Adrenal gland (tissue), 12 donors: ENCODE data around the gene TCN2. TPM values are rescaled to one million over a fixed set of nuclear protein-coding genes. Genes with fewer than 3 reads are reported as not detected.

Source experiments
- DNase-seq, 7 donors: peaks; one replicate each; pipeline ENCODE4 v3.0.0-alpha.2; 2019 to 2020
- H3K27ac ChIP-seq, 5 donors: fragments of 200-600 bp; sonication (generic) in 4 of 5; 1 replicate in 3 of 5; 2 replicates in 2 of 5; pipeline versions ENCODE4 v1.5.1 to v1.8.0; 2016 to 2020; ENCODE audit warnings: mild to moderate bottlenecking in 1 of 5
- H3K27me3 ChIP-seq: fragments of 200-600 bp; 2 replicates; pipeline ENCODE4 v1.8.0; 2021
- H3K36me3 ChIP-seq, 2 donors: fragments of 200-600 bp; replicated peaks in 1 of 2; 1 replicate in 1 of 2; 2 replicates in 1 of 2; pipeline versions ENCODE4 v1.5.1 to v1.8.0; 2018 to 2022
- H3K4me1 ChIP-seq, 2 donors: fragments of 200-600 bp; replicated peaks in 1 of 2; 1 replicate in 1 of 2; 2 replicates in 1 of 2; pipeline versions ENCODE4 v1.5.1 to v1.8.0; 2018 to 2021
- H3K4me3 ChIP-seq, 4 donors: fragments of 200-600 bp; sonication (generic) in 3 of 4; one replicate each; pipeline ENCODE4 v1.5.1; 2016 to 2018
- H3K9me3 ChIP-seq, 3 donors: fragments of 200-600 bp; sonication (generic) in 1 of 3; replicated peaks in 1 of 3; 1 replicate in 2 of 3; 2 replicates in 1 of 3; pipeline versions ENCODE4 v1.5.1 to v1.8.0; 2016 to 2021
- CTCF ChIP-seq, 6 experiments: fragments of 450-650 bp in 4 of 6; fragments of 200-600 bp in 2 of 6; sonication (generic) in 1 of 6; IDR thresholded peaks; 1 replicate in 5 of 6; 2 replicates in 1 of 6; pipeline versions ENCODE4 v1.5.1 to v1.8.0; 2016 to 2021; ENCODE audit warnings: antibody characterized with exemption in 6 of 6, mild to moderate bottlenecking in 2 of 6, moderate library complexity in 1 of 6
- POLR2A ChIP-seq, 2 donors: fragments of 450-650 bp; IDR thresholded peaks; one replicate each; pipeline ENCODE4 v1.6.1; 2017; ENCODE audit warnings: antibody characterized with exemption in 2 of 2, mild to moderate bottlenecking in 2 of 2, moderate library complexity in 1 of 2
- WGBS, 4 donors: extraction: QIAGEN DNeasy Blood & Tissue Kit in 2 of 4; methylation state at CpG; one replicate each; pipeline versions ENCODE4 v1.1.5 to v1.1.7; 2013 to 2017; 5-methylcytosine and 5-hydroxymethylcytosine counted together
- intact Hi-C, 2 donors: fragments of 100-400 bp; cut with DNase I; formaldehyde crosslinking; loops; one replicate each; pipeline versions ENCODE4 v1.14.1 to v1.15.0; 2022 to 2023
- polyA plus RNA-seq, 3 donors: library from polyadenylated mRNA; stranded (reverse); fragments of 200-250 nt in 2 of 3; fragments of 350-450 nt in 1 of 3; fragmentation: Illumina TruSeq in 1 of 3; extraction: RNeasy Lipid Tissue Mini Kit (QIAGEN cat#74804) in 1 of 3; gene quantifications; one replicate each; pipeline ENCODE4 v1.2.3, GENCODE V29; 2013 to 2014
- total RNA-seq, 9 donors: library from RNA; depleted of rRNA in 4 of 9; stranded (reverse); fragments of >200 nt in 4 of 9; fragments of 120-200 nt in 1 of 9; fragmentation: NEBNext Ultra II Directional in 1 of 9; extraction: Animal tissue kit (Norgen Biotek cat#: 25700) in 1 of 9; gene quantifications; one replicate each; pipeline versions ENCODE4 v1.1.0 to v1.2.4, GENCODE V29; 2013 to 2023
- donor health status: healthy with polysubstance abuse.
- donor health status: Bipolar disorder and iron deficiency.
- donor health status: DM: yes; HTN: yes; CAD: no.
- donor health status: DM: no; HTN: no; CAD: no.
- donor health status: DM: no; HTN: no; CAD: no.
- donor health status: DM: yes; HTN: yes; CAD: no.

TCN2 gene
- total and polyA plus RNA-seq, 12 donors, result 12.8 to 108 (median 49.9) TPM

DNA sequence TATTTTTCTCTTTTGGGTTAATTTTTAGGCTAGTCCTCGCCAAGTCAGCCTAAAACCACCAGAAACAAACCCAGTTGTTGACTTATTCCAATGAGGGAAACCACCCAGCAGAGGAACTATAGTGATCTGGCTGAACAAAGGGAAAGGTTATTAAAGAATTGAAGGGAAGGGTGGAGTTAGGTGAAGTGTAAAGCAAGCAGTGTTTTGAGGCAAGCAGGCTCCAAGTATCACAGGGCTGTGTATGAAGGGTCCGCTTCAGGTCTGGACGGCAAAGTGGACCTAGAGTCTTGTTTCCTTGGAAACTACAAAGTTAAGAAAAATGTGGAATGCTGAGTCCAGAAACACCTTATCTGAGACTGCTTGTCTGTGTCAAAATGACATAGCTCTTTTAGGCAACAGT, 3.2 kb upstream of the TCN2 start:
- intact Hi-C loops, result no loop called here

DNA sequence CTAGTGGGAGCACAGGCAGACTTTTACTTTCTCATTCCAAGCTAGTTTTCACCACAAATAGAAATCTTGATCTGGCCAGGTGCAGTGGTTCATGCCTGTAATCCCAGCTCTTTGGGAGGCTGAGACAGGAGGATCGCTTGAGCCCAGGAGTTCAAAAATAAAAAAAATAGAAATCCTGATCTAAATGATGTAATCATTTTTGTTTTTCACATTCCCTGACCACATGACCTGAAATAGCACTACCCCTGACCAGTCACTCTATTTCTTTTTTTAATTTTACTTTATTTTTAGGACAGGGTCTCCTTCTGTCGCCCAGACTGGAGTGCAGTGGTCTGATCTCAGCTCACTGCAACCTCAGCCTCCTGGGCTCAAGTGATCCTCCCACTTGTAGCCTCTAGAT, 2.3 kb upstream of the TCN2 start:
- DNase-seq, result no peak
- intact Hi-C loops, result no loop called here
- Histone ChIP-seq H3K27ac (peak overlapping the region in 1 of 5 donors; percentile 54), H3K36me3 (no peaks in the 10 kb centered on the region), H3K4me1 (peaks cover 30 to 35% of the 10 kb centered on the region in 2 donors), H3K27me3 (no peaks in the 10 kb centered on the region), H3K9me3 (no peaks in the 10 kb centered on the region), H3K4me3 (no peak overlapping the region)
- WGBS, 4 donors, result 89 to 93% (median 90%) methylated on average over 2 of the region's 2 CpGs
- TF ChIP-seq CTCF (IDR thresholded peaks at IDR 0.05) (no peak), POLR2A (IDR thresholded peaks at IDR 0.05) (no peak)

More for the DNA sequence above, 3.2 kb upstream of the TCN2 start:
- no peaks in the 10 kb centered on the region for H3K27me3 ChIP-seq
- TF ChIP-seq POLR2A (IDR thresholded peaks at IDR 0.05) (no peak), CTCF (IDR thresholded peaks at IDR 0.05) (no peak)
- H3K4me1 ChIP-seq, result peaks cover 21 to 25% of the 10 kb centered on the region in 2 donors
- no peak overlapping the region for H3K27ac ChIP-seq
- no peak overlapping the region for H3K4me3 ChIP-seq
- no peaks in the 10 kb centered on the region for H3K9me3 ChIP-seq
- H3K36me3 ChIP-seq, result no peaks in the 10 kb centered on the region
- DNase-seq, result no peak
- 80 to 90% (median 87%) methylated on average over 3 of the region's 3 CpGs for WGBS, 4 donors

- peak overlapping the region in 1 of 4 donors; percentile 68 for H3K4me3 ChIP-seq
- TF ChIP-seq CTCF (IDR thresholded peaks at IDR 0.05) (peak; percentile 58 to 73 (median 68)), POLR2A (IDR thresholded peaks at IDR 0.05) (no peak)
- intact Hi-C loops, result no loop called here
- no peaks in the 10 kb centered on the region for H3K36me3 ChIP-seq
- no peaks in the 10 kb centered on the region for H3K27me3 ChIP-seq
- DNase-seq, result peak; percentile 54 to 77 (median 65)
- peak overlapping the region in 3 of 5 donors; percentile 54 to 86 (median 74) for H3K27ac ChIP-seq
- no peaks in the 10 kb centered on the region for H3K9me3 ChIP-seq
- WGBS, 4 donors, result 16 to 21% (median 17%) methylated on average over 6 to 9 of the region's 9 CpGs
- H3K4me1 ChIP-seq, result peaks cover 34 to 40% of the 10 kb centered on the region in 2 donors
Measured at GRCh38 chr22:30605449-30606110, 1.4 kb upstream of the TCN2 start.

DNA sequence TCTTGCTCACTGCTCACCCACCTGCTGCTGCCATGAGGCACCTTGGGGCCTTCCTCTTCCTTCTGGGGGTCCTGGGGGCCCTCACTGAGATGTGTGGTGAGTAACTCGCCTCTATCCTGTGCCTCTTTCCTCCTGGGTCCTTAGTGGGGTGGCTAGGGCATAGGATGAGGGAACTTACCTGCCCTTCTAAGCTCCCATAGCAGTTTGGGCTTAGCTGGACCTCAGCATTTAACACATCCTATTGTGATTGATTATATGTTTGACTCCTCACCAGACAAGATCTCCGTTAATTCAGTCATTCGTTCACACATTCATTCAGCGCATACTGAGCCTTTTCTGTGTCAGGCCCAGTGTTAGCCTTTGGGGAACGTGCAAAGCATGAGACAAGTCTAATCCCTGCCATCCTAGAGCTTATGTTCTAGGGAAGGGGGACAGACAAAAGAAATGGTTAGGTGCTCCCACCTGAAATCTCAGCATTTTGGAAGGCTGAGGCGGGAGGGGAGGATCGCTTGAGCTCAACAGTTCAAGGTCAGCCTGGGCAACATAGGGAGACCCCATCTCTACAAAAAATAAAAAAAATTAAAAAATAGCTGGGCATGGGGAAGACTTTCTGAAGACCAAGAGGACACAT, 441 bp downstream of the TCN2 start:
- DNase-seq, result no peak
- peaks cover 0 to 7% of the 10 kb centered on the region in 2 donors for H3K36me3 ChIP-seq
- H3K4me3 ChIP-seq, result peak overlapping the region in 2 of 4 donors; percentile 42 to 68
- no peaks in the 10 kb centered on the region for H3K9me3 ChIP-seq
- peak overlapping the region; percentile 6 to 93 (median 74) for H3K27ac ChIP-seq
- WGBS, 4 donors, result 65 to 72% (median 70%) methylated on average over 7 of the region's 7 CpGs
- TF ChIP-seq POLR2A (IDR thresholded peaks at IDR 0.05) (no peak), CTCF (IDR thresholded peaks at IDR 0.05) (no peak)
- H3K4me1 ChIP-seq, result peaks cover 34 to 40% of the 10 kb centered on the region in 2 donors
- no peaks in the 10 kb centered on the region for H3K27me3 ChIP-seq
- intact Hi-C loops, result no loop called here
